GM21723 (cell line): ENCODE results near the gene FMN1.

Experiments
- ATAC-seq: cut with Tn5 transposase; IDR thresholded peaks from one replicate; pipeline ENCODE4 v1.9.1; 2021; ENCODE audit warnings: mild to moderate bottlenecking, moderate library complexity; ENCODE audit not compliant: unreplicated experiment

FMN1 gene

DNA sequence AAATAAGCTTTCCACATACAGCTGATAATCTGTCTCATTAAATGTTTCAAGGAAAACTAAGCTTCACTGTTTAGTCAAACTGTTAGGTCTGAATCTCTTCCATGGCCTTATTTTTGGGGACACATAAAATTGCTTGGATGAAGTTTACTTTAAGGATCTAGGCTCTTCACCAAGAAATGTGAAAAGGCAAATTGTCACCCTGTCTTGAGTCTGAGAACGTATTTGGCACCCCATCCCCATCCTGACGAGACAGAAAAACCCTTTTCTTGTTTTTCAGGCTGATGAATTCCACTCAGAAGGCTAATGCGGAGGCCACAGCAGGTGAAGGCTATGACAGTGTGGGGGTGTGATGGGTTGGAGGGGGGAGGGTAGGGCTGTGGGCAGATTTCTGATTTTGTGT lies 250.1 kb downstream of the FMN1 start:
- ATAC-seq = no peak

DNA sequence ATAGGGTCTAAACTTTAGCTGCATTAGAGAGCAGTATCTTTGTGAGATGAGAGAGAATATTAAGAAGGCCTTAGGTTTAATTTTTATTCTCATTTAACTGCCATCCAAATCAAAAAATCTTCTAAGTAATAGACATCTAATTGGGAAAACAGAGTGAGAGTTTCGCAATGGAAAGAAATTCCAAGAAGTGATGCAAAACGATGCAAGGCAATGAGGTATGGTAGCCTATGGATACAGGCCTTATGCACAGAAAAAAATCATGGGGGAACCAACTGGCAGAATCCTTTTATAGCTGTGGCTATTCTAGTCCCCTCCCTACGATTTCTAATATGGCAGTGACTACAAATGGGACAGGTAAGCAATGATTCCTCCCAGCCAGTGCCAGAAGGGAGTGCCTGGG lies 250.8 kb downstream of the FMN1 start:
- no peak for ATAC-seq

DNA sequence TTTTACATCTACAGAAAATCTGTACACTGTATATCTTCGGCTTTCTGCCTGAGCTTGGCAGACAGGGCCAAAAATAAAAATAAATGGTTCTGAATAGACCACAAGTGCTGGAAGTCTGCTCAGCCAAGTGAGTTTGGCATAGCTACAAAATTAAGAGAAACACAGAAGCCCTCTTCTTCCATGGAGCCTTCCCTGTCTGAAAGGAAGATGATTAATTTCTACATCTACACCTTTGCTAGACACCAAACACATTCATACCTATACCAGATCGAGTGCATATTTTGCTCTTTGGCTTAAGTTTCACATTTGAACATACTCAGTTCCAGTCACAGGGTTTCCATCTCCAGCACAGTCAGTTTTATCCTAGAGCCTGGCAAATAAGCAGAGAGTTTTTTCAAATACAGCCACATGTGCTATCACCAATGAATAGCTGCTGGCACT lies 252.1 kb downstream of the FMN1 start:
- no peak for ATAC-seq

DNA sequence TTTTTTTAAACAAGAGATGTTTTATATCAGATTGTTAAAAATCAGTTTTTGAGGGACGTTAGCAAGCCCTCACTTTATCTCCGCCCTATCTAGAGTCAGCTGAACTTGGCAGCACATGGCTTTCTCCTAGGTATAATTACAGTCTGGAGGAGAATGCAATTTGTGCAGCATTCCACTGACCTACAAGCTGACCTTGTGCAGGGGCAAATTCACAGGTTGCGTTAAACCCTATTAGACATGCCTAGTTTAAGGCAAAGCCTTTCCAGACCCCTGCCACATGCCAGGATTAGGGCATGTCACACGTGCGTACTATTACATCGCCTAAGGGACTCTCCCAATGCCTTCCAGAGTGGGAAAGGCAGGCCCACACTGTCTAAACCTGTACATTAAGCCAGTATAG lies 252.7 kb downstream of the FMN1 start:
- ATAC-seq = no peak

DNA sequence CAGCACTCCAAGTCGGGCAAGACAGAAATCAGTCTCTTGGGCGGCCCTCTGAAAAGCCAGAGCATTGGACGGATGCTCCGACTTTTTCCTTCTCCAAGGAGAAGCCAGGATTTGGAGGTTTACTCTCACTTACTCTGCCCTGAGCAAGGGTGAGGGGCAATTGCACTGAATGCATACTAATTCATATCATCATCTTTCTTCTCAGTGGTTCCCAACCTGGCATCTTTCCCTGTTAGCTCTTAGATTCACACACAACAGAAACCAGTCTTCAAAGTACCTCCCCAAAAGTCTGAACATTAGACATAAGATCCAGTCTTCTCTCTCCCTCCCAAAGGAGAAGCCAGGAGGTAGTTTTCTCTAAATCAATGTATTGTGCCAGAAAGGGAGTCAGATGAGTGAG lies 257.5 kb downstream of the FMN1 start:
- no peak for ATAC-seq

DNA sequence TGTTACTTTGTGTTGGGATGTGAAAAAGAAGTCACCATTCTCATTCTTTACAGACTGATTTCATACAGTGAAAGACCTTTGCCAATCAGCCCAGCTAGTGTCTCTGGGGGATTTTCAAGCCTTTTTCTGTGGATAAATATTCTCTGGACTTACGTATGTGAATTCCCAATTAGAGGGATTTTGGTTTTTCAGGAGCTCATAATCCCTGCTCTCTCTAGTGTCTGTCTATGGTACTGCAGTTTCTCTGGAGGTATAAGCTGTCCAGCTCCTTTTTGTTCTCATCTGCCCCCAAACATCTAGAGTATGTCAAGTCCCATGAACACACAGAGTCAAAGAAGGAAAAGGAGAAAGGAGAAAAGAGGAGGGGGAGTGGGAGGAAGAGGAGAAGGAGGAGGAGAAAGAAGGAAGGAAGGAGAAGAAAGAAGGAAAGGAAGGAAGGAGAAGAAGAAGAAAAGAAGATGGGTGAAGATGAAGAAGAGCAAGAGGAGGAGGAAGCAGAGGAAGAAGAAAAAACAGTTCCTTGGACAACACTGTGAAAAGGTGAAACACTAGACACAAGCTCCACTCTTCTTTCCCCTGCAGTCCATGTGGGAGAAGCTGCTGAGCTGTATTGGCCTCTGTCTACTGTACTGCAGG lies 258.1 kb downstream of the FMN1 start:
- no peak for ATAC-seq

DNA sequence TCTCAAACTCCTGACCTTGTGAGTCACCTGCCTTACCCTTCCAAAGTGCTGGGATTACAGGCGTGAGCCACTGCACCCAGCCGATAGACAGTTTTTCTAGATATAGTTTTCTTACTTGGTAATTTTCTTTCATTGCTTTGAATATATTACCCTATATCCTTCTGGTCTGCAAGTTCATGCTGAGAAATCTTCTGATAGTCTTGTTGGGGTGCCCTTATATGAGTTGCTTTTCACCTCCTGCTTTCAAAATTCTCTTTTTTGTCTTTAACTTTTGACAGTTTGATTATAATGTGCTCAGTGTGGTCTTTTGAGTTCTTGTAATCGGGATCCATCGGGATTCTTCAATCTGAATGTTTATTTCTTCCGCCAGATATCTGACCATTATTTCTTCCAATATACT lies 259.4 kb downstream of the FMN1 start:
- ATAC-seq = no peak

DNA sequence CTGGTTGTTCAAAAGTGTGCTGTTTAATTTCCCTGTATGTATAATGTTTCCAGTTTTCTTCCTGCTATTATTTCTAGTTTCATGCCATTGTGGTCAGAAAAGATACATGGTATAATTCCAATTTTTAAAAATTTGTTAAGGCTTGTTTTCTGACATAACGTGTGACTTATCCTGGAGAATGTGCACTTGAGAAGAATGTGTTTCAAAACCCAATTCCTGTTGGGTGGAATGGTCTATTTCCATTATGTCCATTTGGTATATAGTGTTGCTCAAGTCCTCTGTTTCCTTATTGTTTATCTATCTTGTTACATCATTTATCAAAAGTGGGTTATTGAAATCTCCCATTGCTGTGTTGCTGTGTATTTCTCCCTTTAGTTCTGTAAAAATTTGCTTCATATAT lies 261.3 kb downstream of the FMN1 start:
- no peak for ATAC-seq

DNA sequence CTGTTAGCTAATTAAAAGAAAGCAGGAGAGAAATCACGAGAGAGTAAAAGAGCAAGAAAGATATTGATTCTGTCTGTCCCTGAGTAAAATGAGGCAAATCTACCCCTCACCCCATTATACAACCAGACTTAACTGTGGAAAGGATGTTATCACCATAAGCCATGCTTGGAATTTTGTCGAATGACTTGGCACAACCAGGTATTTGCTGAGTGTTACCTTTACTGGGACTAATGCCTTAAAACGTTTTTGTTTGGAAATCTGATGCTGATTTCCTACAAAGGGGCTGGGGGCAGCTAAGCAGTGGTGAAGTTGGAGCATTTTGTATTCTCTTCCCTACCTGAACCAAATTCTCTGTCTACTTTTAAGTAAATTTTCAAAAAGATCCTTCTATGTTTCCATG lies 265.6 kb downstream of the FMN1 start:
- no peak for ATAC-seq

DNA sequence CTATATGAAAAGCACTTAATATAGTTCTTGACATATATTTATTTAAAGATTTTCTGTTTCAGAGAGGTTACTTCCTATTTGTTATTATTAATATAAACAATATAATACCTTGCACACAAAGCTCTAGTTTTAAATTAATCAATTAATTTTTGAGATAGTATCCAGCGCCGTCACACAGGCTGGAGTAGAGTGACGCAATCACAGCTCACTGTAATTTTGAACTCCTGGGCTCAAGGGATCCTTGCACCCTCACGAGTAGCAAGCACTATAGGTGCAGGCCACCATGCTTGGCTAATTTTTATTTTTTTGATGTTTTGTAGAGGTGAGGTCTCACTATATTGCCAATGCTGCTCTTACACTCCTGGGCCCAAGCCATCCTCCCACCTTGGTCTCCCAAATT lies 267.4 kb downstream of the FMN1 start:
- ATAC-seq = no peak

DNA sequence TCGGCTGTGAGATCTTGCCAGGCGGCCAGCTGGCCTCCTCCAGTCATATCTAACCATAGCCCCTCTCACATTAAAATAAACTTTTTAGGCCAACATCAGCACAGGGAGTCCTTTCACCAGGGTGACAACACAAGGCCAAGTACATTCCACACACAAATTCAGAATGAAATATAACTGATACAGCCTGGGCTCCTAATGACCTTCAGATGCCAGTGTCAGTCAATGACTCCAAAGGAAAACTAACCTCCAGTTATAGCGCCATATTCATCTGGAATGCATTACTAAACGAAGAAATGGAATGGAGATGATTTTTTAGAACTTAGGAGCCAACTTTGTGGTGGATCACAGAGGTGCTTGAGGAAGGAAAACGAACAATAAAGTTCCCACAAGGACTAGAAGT lies 271.3 kb downstream of the FMN1 start:
- no peak for ATAC-seq

DNA sequence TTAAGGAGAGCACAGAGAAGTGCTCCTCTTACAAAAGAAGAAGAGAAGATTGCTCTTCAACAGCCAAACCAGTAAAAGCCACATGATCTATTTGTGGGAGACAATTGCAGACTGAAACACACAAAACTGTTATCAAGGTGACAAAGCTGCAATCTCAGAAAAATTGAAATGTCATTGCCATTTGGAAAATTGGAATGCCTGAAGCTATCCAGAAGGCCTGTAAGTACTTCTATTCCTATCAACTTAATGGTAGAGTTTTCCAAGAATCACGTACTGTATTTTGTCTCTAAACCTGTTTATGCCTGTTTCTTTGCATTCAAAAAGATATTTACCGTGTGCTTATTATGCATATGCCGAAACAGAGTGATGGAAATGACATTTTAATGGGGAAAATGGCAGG lies 272.0 kb downstream of the FMN1 start:
- no peak for ATAC-seq

DNA sequence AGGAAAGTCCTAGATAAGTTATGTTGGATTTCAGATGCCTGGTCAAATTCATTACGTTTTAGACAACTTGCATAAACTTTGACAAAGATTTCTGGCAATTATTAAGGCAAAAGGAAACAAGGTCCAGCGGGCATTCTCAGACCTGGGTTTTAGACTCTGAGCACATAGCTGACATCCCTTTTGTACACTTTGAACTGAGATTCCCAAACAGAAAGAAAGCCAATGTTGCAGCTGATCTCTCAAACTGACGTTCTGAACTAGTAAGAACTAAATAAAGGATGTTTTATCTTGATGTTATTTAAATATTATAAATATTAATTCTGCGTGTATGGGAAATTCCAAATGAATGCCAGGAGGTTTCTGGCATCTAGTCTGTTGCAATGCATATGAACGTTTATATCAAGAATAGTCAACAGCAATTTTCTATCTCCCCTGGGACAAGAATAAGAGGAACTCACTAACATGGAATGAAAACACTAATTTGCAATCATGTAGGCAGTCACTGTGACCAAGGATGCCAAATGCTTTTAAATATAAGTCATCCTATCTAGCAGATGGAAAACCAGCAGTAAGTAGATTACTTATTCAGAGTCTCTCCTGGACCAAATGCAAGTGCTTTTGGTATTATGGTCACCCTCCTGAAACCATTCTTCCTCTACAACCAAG lies 274.6 kb downstream of the FMN1 start:
- ATAC-seq = no peak

DNA sequence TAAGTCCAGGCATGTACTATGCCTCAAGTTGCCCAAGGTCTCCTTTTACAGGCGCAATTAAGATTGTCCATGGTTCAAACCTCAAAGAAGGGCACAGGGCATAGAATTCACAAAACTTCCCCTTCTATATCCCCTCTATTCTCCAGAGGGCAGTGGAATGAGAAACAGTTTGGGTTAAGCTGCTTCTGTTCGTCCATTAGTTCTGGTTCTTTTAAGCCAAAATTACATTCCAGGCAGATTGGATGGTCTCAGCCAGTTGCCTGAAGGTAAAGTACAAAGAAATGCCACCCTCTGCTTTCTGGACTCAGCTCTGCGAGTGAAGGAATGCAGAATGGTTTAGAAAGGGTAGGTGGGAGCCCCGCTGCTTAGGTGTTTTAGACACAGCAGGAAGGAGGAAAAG lies 276.0 kb downstream of the FMN1 start:
- no peak for ATAC-seq

DNA sequence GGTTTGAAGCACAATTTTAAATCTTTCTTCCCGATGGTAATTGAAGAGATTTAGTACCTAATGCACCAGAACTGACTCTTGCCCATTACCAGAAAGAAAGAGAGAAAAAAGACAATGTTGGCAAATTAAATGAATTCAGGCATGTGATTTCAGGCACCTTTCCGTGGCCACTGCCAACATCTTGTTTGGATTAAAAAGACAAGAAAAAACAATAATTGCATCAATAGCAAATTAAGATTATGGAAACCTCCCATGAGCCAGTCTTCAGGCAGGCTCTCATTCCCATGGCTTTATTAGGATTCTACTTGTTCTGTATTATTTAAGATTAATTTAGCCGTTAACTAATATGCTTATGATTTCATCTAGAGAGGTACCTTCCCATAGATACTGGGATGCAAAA lies 283.7 kb downstream of the FMN1 start:
- ATAC-seq = no peak

DNA sequence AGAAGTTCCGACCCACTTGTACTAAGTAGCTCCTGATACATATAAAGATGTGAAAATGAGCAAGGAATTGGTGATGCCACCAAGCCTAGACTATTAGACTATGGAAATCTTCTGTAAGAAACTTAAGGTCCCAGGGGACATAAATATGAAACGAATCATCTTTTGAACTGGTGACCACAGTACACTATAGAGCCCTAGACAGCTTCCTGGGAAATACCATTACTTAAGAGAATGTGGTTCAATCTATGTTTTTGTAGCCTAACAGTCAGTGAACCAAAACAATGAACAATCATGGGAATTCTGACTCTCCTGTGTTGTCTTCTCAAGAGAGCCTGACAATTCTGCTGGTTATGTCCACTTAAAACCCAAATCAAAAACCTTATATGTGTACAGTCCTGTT lies 285.1 kb downstream of the FMN1 start:
- no peak for ATAC-seq

DNA sequence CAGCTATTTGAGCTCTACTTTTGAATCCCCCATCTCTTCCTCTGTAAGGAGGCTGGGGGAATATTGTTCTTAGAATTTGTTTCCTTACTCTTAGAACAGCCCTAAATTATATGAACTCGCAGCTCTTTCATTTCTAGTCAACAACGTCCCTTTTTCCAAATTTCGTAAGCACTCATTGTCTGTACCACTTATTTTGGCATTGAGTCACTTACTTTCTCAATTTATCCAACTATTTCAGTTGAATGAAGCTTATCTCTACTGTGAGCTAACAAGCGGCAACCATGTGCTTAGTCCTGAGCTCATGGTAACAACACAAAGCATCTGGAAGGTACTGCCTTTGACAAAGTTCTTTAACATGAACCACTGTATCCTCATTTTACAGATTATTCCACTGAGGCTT lies 285.6 kb downstream of the FMN1 start:
- ATAC-seq = no peak

DNA sequence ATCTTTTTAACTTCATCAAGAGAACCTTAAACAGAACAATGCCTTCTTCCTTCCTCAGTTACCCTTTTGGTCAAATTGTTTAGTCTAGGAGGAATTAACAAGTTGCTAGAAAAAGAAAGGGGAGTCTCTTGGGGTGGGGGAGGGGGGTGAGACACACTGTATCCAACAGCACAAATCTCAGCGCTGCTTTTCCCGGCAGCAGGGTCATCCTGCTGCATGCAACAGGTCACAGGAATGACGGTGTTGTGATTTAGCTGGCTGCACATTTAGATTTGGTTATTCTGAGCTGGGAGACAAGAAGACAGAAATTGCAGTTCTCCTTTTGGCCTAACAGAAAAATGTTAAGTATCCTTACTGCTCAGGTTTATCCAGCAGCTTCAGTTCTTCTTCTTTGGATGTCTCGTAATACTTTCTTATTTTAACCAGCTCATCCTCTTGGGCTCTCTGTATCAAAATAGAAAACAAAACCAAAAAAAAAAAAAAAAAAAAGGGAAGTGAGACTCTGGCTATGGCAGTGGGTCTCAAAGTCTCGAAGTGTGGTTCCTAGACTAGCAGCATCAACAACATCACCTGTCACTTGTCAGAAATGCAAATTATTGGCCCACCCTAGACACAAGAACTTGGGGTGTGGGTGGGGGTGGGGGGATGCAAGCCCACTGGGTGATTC lies 286.2 kb downstream of the FMN1 start:
- peak; percentile 91 for ATAC-seq

DNA sequence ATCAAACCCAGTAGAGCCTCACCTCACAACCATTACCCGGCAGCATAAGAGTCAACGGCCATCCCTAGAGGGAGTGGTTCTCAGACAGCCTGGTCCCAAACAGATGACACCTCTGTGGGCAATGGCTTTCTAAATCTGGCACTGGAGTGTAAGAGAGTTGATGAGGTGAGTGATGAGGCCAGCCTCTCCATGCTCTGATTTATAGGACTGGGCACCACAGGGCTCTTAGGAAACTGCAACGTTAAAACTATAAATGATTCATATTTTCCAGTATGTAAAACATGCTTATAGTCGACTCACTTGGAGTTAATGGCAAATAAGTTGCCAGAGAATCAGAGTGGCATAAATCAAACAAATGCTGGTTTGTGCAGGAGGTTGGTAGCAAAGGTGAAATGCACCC lies 289.0 kb downstream of the FMN1 start:
- no peak for ATAC-seq

DNA sequence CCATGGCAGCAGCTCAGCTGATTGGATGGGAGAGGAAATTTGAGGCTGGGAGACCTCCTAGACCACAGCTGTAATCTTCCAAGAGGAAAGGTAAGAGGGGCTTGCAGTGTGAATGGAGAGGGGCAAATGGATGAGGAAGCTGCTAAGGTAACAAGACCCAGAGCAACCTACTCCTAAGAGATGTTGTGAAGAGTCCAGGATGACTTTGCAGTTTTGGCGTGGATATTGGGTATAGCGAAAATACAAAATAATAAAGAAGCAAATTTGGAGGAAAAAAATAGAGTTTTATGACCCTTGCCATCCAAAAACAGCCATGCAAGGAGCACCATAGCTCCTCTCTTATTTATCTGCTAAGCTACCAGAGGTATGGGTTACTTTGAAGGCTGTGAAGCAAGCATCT lies 290.1 kb downstream of the FMN1 start:
- no peak for ATAC-seq

DNA sequence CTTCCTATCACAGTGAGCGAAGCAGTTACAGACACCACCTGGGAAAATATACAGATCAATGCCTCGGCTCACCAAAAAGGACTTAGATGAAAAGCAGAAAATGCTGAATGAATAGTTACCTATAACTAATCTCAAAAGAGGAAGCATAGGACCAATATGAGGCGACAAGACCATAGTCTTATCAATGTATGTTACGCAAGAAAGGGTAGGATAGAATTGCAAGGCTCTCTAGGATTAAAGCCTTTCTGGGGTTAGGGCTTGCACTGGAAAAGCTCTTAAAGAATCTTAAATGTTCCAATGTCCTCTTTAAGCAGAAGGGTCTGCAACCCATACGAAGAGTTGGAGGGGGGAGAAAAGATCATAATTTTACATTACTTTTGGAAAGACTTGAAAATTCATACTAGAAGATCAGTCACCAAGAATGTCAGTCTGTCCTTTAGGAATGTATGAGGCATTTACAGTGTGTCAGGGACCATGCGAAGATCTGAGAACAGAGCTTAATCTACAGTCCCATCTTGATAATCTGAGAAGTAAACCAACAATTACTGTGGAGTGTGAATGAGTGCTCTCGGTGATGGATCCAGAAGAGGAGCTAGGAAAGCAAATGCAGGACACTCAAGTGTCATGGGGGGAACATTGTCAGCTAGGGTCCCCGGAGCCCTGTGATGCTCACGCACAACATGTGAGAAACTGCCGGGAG lies 290.8 kb downstream of the FMN1 start:
- ATAC-seq = no peak

DNA sequence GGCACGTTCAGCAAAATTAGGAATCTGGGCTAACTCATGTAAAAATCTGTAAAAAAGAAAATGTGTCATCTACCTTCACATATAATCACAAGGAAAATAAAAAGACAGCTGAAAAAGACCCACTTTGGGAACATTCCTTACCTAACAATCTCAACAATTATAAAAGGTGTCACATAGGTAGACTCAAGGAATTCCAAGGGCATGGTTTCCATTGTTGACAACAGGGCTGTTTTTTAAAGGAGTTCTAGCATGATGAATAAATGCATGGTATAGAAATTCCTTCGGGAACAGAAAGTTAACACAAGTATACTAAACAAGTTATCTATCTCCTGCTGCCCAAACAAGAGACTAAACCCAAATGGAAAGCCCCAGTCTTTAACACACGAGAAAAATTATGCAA lies 292.5 kb downstream of the FMN1 start:
- ATAC-seq = no peak
